Brain microvascular endothelial cell (primary cell): ENCODE results near the gene AXIN1.
"Not testable (repeated sequence)": the region's sequence is repeated elsewhere in the genome, so short reads cannot be mapped to it uniquely, and the experiment has no call there.

Experiments used
- DNase-seq: peaks from one replicate; pipeline ENCODE4 v3.0.0-alpha.2; 2020
- H3K27ac ChIP-seq: fragments of 250-450 bp; sonication (Bioruptor Pico); 2 replicates; pipeline ENCODE4 v1.5.1; 2020; ENCODE audit warnings: mild to moderate bottlenecking, moderate library complexity
- H3K27me3 ChIP-seq: fragments of 250-450 bp; sonication (Bioruptor Pico); replicated peaks from 2 replicates; pipeline ENCODE4 v1.5.1; 2020; ENCODE audit warnings: mild to moderate bottlenecking
- H3K36me3 ChIP-seq: fragments of 250-450 bp; sonication (Bioruptor Pico); replicated peaks from 2 replicates; pipeline ENCODE4 v1.5.1; 2020; ENCODE audit warnings: mild to moderate bottlenecking
- H3K4me3 ChIP-seq: 2 replicates; pipeline ENCODE4 v1.5.1; 2011; ENCODE audit warnings: low read depth, mild to moderate bottlenecking, control low read depth, low read length, moderate library complexity
- in situ Hi-C: cut with HindIII; loops from 2 replicates; pipeline ENCODE4 v1.10.0; 2017; ENCODE audit warnings: low sequenced_read_pairs, low pct_ligation_motif_present
- TF ChIP-seq, protein P1 (sequence below): IDR thresholded peaks from 2 replicates; pipeline ENCODE4 v1.5.1; 2011; ENCODE audit warnings: low read depth, mild to moderate bottlenecking, moderate library complexity, low read length, control low read depth, inconsistent platforms; ENCODE audit errors: missing control alignments

The AXIN1 gene

DNA sequence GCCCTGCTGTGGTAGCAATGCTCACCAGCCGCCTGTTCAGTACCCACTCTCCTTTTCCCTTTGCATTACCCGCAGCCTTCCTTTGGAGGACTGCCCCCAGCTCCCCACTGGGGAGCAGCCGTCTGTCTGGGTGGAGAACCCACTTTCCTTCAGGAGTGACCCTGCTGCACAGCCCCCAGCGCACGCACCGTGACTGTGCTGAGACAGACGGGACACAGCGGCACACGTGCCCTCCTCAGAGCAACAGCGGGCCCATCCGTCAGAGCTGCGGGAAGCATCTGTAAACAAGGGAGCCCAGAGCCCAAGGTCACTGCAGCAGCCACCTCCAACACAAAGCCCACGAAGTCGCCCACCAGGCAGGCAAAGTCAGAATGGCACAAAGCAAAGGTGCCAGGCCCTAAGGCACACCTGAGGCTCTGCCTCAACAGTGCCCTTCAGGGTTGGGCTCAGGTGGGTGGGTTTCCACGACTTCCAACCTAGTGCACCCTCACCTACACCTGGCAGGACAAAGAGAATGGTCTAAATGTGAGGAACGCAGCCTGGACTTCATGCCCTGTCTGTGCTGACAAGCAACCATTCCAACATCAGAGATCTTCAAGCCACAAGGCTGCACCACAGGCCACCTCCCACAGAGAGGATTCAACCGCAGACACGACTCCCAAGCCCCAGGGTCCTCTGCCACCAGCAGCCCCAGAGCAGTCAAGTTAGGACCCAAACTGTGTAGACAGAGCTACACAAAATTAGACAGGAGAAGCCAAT is 9.9 kb downstream of the AXIN1 start:
- TF ChIP-seq, protein P1, sequence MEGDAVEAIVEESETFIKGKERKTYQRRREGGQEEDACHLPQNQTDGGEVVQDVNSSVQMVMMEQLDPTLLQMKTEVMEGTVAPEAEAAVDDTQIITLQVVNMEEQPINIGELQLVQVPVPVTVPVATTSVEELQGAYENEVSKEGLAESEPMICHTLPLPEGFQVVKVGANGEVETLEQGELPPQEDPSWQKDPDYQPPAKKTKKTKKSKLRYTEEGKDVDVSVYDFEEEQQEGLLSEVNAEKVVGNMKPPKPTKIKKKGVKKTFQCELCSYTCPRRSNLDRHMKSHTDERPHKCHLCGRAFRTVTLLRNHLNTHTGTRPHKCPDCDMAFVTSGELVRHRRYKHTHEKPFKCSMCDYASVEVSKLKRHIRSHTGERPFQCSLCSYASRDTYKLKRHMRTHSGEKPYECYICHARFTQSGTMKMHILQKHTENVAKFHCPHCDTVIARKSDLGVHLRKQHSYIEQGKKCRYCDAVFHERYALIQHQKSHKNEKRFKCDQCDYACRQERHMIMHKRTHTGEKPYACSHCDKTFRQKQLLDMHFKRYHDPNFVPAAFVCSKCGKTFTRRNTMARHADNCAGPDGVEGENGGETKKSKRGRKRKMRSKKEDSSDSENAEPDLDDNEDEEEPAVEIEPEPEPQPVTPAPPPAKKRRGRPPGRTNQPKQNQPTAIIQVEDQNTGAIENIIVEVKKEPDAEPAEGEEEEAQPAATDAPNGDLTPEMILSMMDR, result no peak
- Histone ChIP-seq H3K27me3 (no peaks in the 10 kb centered on the region), H3K4me3 (no peak overlapping the region), H3K36me3 (peaks cover 9% of the 10 kb centered on the region), H3K27ac (no peak overlapping the region)
- DNase-seq, result no peak
- in situ Hi-C loops, result no loop called here

GRCh38 chr16:341974-342336 is 10.6 kb downstream of the AXIN1 start:
- H3K27me3 ChIP-seq, in situ Hi-C loops, H3K4me3 ChIP-seq, DNase-seq, H3K27ac ChIP-seq, H3K36me3 ChIP-seq: not testable (repeated sequence)

DNA sequence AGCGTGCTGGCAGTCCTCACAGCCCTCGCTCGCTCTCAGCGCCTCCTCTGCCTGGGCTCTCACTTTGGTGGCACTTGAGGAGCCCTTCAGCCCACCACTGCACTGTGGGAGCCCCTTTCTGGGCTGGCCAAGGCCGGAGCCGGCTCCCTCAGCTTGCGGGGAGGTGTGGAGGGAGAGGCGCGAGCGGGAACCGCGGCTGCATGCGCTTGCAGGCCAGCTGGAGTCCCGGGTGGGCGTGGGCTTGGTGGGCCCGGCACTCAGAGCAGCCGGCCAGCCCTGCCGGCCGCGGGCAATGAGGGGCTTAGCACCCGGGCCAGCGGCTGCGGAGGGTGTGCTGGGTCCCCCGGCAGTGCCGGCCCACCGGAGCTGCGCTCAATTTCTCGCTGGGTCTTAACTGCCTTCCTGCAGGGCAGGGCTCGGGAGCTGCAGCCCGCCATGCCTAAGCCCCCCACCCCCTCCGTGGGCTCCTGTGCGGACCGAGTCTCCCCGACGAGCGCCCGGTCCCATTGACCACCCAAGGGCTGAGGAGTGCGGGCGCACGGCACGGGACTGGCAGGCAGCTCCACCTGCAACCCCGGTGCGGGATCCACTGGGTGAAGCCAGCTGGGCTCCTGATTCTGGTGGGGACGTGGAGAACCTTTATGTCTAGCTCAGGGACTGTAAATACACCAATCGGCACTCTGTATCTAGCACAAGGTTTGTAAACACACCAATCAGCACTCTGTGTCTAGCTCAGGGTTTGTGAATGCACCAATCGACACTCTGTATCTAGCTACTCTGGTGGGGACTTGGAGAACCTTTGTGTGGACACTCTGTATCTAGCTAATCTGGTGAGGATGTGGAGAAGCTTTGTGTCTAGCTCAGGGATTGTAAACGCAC is 11.2 kb downstream of the AXIN1 start:
- in situ Hi-C loops, H3K36me3 ChIP-seq, H3K4me3 ChIP-seq, H3K27ac ChIP-seq, DNase-seq, H3K27me3 ChIP-seq: not testable (repeated sequence)

- H3K36me3 ChIP-seq, result peaks cover 9% of the 10 kb centered on the region
- H3K4me3 ChIP-seq, result no peak overlapping the region
- no peak for DNase-seq
- in situ Hi-C loops, result no loop called here
- TF ChIP-seq, protein P1, result no peak
- no peak overlapping the region for H3K27ac ChIP-seq
- H3K27me3 ChIP-seq, result no peaks in the 10 kb centered on the region
These were observed 12.0 kb downstream of the AXIN1 start for GRCh38 chr16:340370-341091.

DNA sequence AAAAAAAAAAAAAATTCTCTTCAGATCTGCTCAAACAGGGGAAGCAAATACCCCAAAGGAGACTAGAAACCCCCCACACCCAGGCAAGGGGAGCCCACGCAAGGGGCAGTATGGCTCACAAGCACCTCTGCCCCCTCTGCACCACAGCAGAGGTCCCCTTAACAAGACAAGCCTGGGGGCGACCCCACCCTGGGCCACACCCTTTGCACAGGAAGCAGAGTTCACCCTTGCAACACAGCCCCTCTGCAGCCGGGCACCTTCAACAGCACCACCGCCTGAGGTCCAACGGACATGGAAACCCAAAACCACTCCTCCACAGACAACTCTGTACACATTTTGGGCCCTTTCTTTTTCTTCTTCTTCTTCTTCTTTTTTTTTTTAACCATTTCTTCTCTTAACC is 12.8 kb downstream of the AXIN1 start:
- Histone ChIP-seq H3K36me3 (peaks cover 3% of the 10 kb centered on the region), H3K4me3 (no peak overlapping the region), H3K27ac (no peak overlapping the region), H3K27me3 (no peaks in the 10 kb centered on the region)
- DNase-seq, result no peak
- TF ChIP-seq, protein P1, result no peak
- in situ Hi-C loops, result no loop called here

- in situ Hi-C loops, result no loop called here
- Histone ChIP-seq H3K4me3 (no peak overlapping the region), H3K27me3 (no peaks in the 10 kb centered on the region), H3K27ac (no peak overlapping the region), H3K36me3 (no peaks in the 10 kb centered on the region)
- DNase-seq, result no peak
- TF ChIP-seq, protein P1, result no peak
These were observed 14.4 kb downstream of the AXIN1 start for GRCh38 chr16:337975-338575.
